SU-DHL-6 (cell line): ENCODE data around the gene GMPPA.

Experiments
- EZH2phosphoT487 ChIP-seq: fragments of 200-600 bp; sonication (generic), shearing (Covaris generic); conservative IDR thresholded peaks from 2 replicates; pipeline ENCODE4 v1.6.1; 2018; ENCODE audit warnings: mild to moderate bottlenecking, antibody characterized with exemption, low read length, moderate library complexity, mixed read lengths
- TF ChIP-seq, protein P1 (sequence below): fragments of 200-600 bp; sonication (generic); IDR thresholded peaks from one replicate; pipeline ENCODE4 v1.5.1; 2017; ENCODE audit warnings: antibody characterized with exemption, mild to moderate bottlenecking, low read length, moderate library complexity; ENCODE audit not compliant: insufficient read depth, poor library complexity, severe bottlenecking

DNA sequence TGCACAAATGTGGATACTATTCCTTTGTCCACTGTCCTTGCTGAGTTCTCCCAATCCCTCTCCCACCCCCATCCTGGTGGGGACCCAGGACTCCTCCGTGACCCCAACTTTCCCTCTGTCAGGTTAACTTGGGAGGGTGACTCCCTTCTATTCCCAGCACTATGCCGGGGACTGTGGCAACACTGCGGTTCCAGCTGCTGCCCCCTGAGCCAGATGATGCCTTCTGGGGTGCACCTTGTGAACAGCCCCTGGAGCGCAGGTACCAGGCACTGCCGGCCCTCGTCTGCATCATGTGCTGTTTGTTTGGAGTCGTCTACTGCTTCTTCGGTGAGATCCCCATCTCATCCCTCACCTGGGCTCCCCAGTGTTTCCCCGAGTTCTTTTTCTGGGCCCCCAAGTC, 45.9 kb downstream of the GMPPA start:
- TF ChIP-seq, protein P1, sequence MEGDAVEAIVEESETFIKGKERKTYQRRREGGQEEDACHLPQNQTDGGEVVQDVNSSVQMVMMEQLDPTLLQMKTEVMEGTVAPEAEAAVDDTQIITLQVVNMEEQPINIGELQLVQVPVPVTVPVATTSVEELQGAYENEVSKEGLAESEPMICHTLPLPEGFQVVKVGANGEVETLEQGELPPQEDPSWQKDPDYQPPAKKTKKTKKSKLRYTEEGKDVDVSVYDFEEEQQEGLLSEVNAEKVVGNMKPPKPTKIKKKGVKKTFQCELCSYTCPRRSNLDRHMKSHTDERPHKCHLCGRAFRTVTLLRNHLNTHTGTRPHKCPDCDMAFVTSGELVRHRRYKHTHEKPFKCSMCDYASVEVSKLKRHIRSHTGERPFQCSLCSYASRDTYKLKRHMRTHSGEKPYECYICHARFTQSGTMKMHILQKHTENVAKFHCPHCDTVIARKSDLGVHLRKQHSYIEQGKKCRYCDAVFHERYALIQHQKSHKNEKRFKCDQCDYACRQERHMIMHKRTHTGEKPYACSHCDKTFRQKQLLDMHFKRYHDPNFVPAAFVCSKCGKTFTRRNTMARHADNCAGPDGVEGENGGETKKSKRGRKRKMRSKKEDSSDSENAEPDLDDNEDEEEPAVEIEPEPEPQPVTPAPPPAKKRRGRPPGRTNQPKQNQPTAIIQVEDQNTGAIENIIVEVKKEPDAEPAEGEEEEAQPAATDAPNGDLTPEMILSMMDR = no peak
- TF ChIP-seq EZH2phosphoT487 = no peak
